Neural cell (in vitro differentiated cells): Measurements from ENCODE around the gene SLC25A21. TPM values are rescaled to one million over a fixed set of nuclear protein-coding genes. Genes with fewer than 3 reads are reported as not detected.
A peak's percentile ranks its signal among the peaks of the same experiment; 100 is the strongest.

Experiments
- H2AFZ ChIP-seq: fragments of 200-600, 300-800 bp; sonication (generic), shearing (Covaris generic); 2 replicates; pipeline ENCODE4 v1.6.0; 2014; ENCODE audit warnings: low read depth, mild to moderate bottlenecking, antibody characterized with exemption, low read length, moderate library complexity
- H3F3A ChIP-seq: fragments of 200-600 bp; shearing (Covaris generic); 2 replicates; pipeline ENCODE4 v1.6.1; 2016; ENCODE audit warnings: mild to moderate bottlenecking, moderate library complexity, mixed read lengths, antibody characterized with exemption, low read length; ENCODE audit not compliant: insufficient read depth, poor library complexity, severe bottlenecking
- H3K27ac ChIP-seq: fragments of 200-600, 300-800 bp; sonication (generic), shearing (Covaris generic); 2 replicates; pipeline ENCODE4 v1.5.1; 2014; ENCODE audit warnings: mild to moderate bottlenecking, low read length, moderate library complexity
- H3K27me3 ChIP-seq: fragments of 300-800, 200-600 bp; sonication (generic), shearing (Covaris generic); 2 replicates; pipeline ENCODE4 v1.6.0; 2014; ENCODE audit warnings: mild to moderate bottlenecking, low read depth, low read length, moderate library complexity; ENCODE audit not compliant: insufficient read depth
- H3K36me3 ChIP-seq: fragments of 300-800, 200-600 bp; sonication (generic), shearing (Covaris generic); 2 replicates; pipeline ENCODE4 v1.5.1; 2014; ENCODE audit warnings: mild to moderate bottlenecking, antibody characterized with exemption, low read length, moderate library complexity; ENCODE audit not compliant: insufficient read depth
- H3K4me2 ChIP-seq: fragments of 300-800, 200-600 bp; sonication (generic), shearing (Covaris generic); 2 replicates; pipeline ENCODE4 v1.6.0; 2014; ENCODE audit warnings: mild to moderate bottlenecking, low read length
- H3K4me3 ChIP-seq: fragments of 300-800, 200-600 bp; sonication (generic), shearing (Covaris generic); 2 replicates; pipeline ENCODE4 v1.5.1; 2014; ENCODE audit warnings: mild to moderate bottlenecking, low read length, moderate library complexity
- H3K79me2 ChIP-seq: fragments of 200-600 bp; shearing (Covaris generic); replicated peaks from 2 replicates; pipeline ENCODE4 v1.6.0; 2014; ENCODE audit warnings: mild to moderate bottlenecking, low read length, moderate library complexity; ENCODE audit not compliant: insufficient read depth
- H3K9ac ChIP-seq: fragments of 300-800, 200-600 bp; sonication (generic), shearing (Covaris generic); 2 replicates; pipeline ENCODE4 v1.6.1; 2016; ENCODE audit warnings: mild to moderate bottlenecking, low read length, mixed read lengths
- H3K9me2 ChIP-seq: fragments of 200-600 bp; shearing (Covaris generic); 2 replicates; pipeline ENCODE4 v1.6.1; 2016; ENCODE audit warnings: mild to moderate bottlenecking, low read length, mixed read lengths; ENCODE audit not compliant: insufficient read depth
- H3K9me3 ChIP-seq: fragments of 200-600, 300-800 bp; sonication (generic), shearing (Covaris generic); 2 replicates; pipeline ENCODE4 v1.6.1; 2016; ENCODE audit warnings: mild to moderate bottlenecking, mixed run types, low read length, moderate library complexity, mixed read lengths
- H4K20me1 ChIP-seq: fragments of 200-600 bp; shearing (Covaris generic); 2 replicates; pipeline ENCODE4 v1.6.1; 2016; ENCODE audit warnings: mild to moderate bottlenecking, mixed run types; ENCODE audit not compliant: insufficient read depth
- EP300 ChIP-seq: fragments of 450-650 bp; conservative IDR thresholded peaks from 2 replicates; pipeline ENCODE4 v1.6.1; 2014; ENCODE audit warnings: antibody characterized with exemption, mild to moderate bottlenecking, moderate library complexity; ENCODE audit not compliant: poor library complexity, severe bottlenecking
- EZH2 ChIP-seq: fragments of 200-600, 300-800 bp; shearing (Covaris generic), sonication (generic); IDR thresholded peaks from 2 replicates; pipeline ENCODE4 v1.6.1; 2014; ENCODE audit warnings: antibody characterized with exemption, low read length, borderline replicate concordance, mild to moderate bottlenecking; ENCODE audit not compliant: insufficient read depth, poor library complexity, severe bottlenecking
- MXI1 ChIP-seq: fragments of 450-650 bp; conservative IDR thresholded peaks from 2 replicates; pipeline ENCODE4 v1.6.1; 2014; ENCODE audit warnings: antibody characterized with exemption, mild to moderate bottlenecking; ENCODE audit not compliant: poor library complexity, severe bottlenecking
- POLR2AphosphoS5 ChIP-seq: IDR thresholded peaks from 2 replicates; pipeline ENCODE4 v1.6.1; 2012
- RAD21 ChIP-seq: fragments of 450-650 bp; conservative IDR thresholded peaks from 2 replicates; pipeline ENCODE4 v1.6.1; 2014; ENCODE audit warnings: antibody characterized with exemption, mild to moderate bottlenecking, moderate library complexity
- REST ChIP-seq: IDR thresholded peaks from 2 replicates; pipeline ENCODE4 v1.6.1; 2012; ENCODE audit warnings: borderline replicate concordance
- SMC3 ChIP-seq: fragments of 450-650 bp; conservative IDR thresholded peaks from 2 replicates; pipeline ENCODE4 v1.6.1; 2014; ENCODE audit warnings: antibody characterized with exemption, mild to moderate bottlenecking, moderate library complexity; ENCODE audit not compliant: poor library complexity
- TAF1 ChIP-seq: IDR thresholded peaks from 2 replicates; pipeline ENCODE4 v1.6.1; 2012; ENCODE audit warnings: low read depth
- polyA plus RNA-seq: library from polyadenylated mRNA; depleted of rRNA; stranded (reverse); fragments of >200 nt; gene quantifications from 2 replicates; pipeline ENCODE4 v1.2.3, GENCODE V29; 2014
- TF ChIP-seq, protein P1 (sequence below): fragments of 450-650 bp; IDR thresholded peaks from 2 replicates; pipeline ENCODE4 v1.5.1; 2014; ENCODE audit warnings: antibody characterized with exemption, mild to moderate bottlenecking, moderate library complexity; ENCODE audit not compliant: poor library complexity, severe bottlenecking

Gene SLC25A21
- polyA plus RNA-seq, 1 donor from 2014 or later, result 0.35 TPM

DNA sequence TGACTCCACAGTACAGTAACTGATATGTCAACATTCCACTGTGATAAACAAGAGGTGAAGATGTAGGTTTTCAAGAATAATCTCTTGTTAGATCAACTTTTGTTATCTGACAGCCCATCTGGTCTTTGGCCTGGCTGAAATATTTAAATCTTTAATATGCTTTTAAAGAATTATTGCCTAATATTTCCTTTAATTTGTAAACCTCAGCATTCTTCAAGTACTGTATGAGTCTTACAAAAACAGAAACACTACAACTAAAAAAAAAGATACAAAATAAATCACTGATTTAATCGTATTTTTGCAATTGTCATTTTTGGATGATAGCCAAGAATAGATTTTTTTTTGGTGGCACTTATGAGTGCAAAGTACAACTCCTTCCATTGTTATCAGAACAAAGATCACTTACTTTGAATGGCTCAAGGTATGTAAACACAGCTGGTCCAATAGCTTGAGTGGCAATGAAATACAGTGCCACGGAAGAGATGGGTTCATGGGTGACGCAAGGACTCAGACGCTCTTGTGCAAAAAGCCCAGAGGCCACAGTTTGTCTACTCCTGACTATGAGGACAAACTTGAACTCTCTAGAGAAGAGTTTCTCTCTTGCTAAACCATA lies 401.3 kb downstream of the SLC25A21 start:
- Histone ChIP-seq H3K9me2 (no peaks in the 10 kb centered on the region), H2AFZ (no peak overlapping the region), H3F3A (no peaks in the 10 kb centered on the region), H3K79me2 (no peaks in the 10 kb centered on the region), H3K4me2 (no peak overlapping the region), H4K20me1 (no peaks in the 10 kb centered on the region), H3K27me3 (no peaks in the 10 kb centered on the region), H3K27ac (no peak overlapping the region), H3K9me3 (no peaks in the 10 kb centered on the region), H3K4me3 (no peak overlapping the region), H3K9ac (no peak overlapping the region), H3K36me3 (no peaks in the 10 kb centered on the region)
- TF ChIP-seq SMC3 (no peak), POLR2AphosphoS5 (no peak), EZH2 (no peak), TAF1 (no peak), EP300 (no peak), RAD21 (no peak), REST (no peak), MXI1 (no peak)
- TF ChIP-seq, protein P1, sequence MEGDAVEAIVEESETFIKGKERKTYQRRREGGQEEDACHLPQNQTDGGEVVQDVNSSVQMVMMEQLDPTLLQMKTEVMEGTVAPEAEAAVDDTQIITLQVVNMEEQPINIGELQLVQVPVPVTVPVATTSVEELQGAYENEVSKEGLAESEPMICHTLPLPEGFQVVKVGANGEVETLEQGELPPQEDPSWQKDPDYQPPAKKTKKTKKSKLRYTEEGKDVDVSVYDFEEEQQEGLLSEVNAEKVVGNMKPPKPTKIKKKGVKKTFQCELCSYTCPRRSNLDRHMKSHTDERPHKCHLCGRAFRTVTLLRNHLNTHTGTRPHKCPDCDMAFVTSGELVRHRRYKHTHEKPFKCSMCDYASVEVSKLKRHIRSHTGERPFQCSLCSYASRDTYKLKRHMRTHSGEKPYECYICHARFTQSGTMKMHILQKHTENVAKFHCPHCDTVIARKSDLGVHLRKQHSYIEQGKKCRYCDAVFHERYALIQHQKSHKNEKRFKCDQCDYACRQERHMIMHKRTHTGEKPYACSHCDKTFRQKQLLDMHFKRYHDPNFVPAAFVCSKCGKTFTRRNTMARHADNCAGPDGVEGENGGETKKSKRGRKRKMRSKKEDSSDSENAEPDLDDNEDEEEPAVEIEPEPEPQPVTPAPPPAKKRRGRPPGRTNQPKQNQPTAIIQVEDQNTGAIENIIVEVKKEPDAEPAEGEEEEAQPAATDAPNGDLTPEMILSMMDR, result no peak

DNA sequence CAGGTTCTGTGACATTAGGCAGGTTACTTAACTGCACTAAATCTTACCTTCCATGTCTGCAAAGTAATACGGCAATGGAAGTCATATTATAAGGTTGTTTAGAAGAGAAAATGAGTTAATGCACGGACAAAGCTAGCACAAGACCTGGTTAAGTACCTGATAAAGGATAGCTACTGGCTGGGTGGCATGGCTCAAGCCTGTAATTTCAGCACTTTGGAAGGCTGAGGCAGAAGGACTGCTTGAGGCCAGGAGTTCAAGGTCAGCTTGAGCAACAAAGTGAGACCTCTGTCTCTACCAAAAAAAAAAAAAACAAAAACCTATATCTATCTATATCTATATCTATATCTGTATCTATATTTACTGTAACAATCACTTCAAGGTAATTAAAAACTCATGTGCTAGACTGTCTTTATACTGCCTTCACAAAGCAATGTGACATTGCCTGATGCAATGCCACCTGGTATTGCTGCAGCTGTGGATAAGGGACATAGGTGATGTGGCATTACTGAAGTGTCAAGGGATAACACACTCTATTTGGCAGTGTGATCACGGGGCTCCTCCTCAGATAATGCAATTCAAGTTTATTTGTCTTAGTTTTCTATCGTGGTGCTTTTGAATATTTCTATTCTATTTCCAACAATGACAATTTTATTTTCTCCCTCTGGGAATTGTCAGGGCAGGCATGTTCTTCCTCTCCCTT lies 403.6 kb downstream of the SLC25A21 start:
- H4K20me1 ChIP-seq, result no peaks in the 10 kb centered on the region
- H3K9ac ChIP-seq, result no peak overlapping the region
- H3K9me2 ChIP-seq, result no peaks in the 10 kb centered on the region
- no peak overlapping the region for H3K4me2 ChIP-seq
- no peak overlapping the region for H3K27ac ChIP-seq
- H3K79me2 ChIP-seq, result no peaks in the 10 kb centered on the region
- H3F3A ChIP-seq, result no peaks in the 10 kb centered on the region
- peak overlapping the region; percentile 3 for H2AFZ ChIP-seq
- no peak overlapping the region for H3K4me3 ChIP-seq
- H3K27me3 ChIP-seq, result no peaks in the 10 kb centered on the region
- no peak for TF ChIP-seq EZH2
- TF ChIP-seq, protein P1, result no peak
- TF ChIP-seq RAD21, result no peak
- no peak for TF ChIP-seq POLR2AphosphoS5
- no peaks in the 10 kb centered on the region for H3K9me3 ChIP-seq
- no peaks in the 10 kb centered on the region for H3K36me3 ChIP-seq
